HG03108 (cell line): ENCODE measurements around the gene FBH1.
A peak's percentile ranks its signal among the peaks of the same experiment; 100 is the strongest.
"Not testable (repeated sequence)": the region's sequence is repeated elsewhere in the genome, so short reads cannot be mapped to it uniquely, and the experiment has no call there.

Source experiments
- ATAC-seq: cut with Tn5 transposase; IDR thresholded peaks from one replicate; pipeline ENCODE4 v1.9.1; 2021; ENCODE audit warnings: moderate library complexity; ENCODE audit not compliant: unreplicated experiment

Gene FBH1

GRCh38 chr10:5902511-5903274, 12.7 kb downstream of the FBH1 start:
- no peak for ATAC-seq

GRCh38 chr10:5903563-5903962, 13.5 kb downstream of the FBH1 start:
- no peak for ATAC-seq

- peak; percentile 88 for ATAC-seq
Measured at GRCh38 chr10:5904227-5904626, 14.2 kb downstream of the FBH1 start.

GRCh38 chr10:5905854-5906507, 15.9 kb downstream of the FBH1 start:
- no peak for ATAC-seq

- no peak for ATAC-seq
Measured at GRCh38 chr10:5906651-5907050, 16.6 kb downstream of the FBH1 start.

- not testable (repeated sequence) for ATAC-seq
Measured at GRCh38 chr10:5908676-5909075, 18.6 kb downstream of the FBH1 start.

GRCh38 chr10:5910323-5911100, 20.5 kb downstream of the FBH1 start:
- no peak for ATAC-seq

GRCh38 chr10:5911670-5912069, 21.6 kb downstream of the FBH1 start:
- ATAC-seq: no peak

- ATAC-seq: no peak
Measured at GRCh38 chr10:5913736-5914135, 23.7 kb downstream of the FBH1 start.

GRCh38 chr10:5915451-5915850, 25.4 kb downstream of the FBH1 start:
- no peak for ATAC-seq

GRCh38 chr10:5917305-5917704, 27.3 kb downstream of the FBH1 start:
- ATAC-seq: no peak

GRCh38 chr10:5918763-5919162, 28.7 kb downstream of the FBH1 start:
- ATAC-seq: no peak

- ATAC-seq: no peak
Measured at GRCh38 chr10:5919568-5919967, 29.5 kb downstream of the FBH1 start.

GRCh38 chr10:5921746-5922145, 31.7 kb downstream of the FBH1 start:
- ATAC-seq: no peak

- no peak for ATAC-seq
Measured at GRCh38 chr10:5924889-5925288, 34.8 kb downstream of the FBH1 start.

- ATAC-seq: no peak
Measured at GRCh38 chr10:5927306-5927705, 37.3 kb downstream of the FBH1 start.

GRCh38 chr10:5929442-5929841, 39.4 kb downstream of the FBH1 start:
- ATAC-seq: no peak

- ATAC-seq: no peak
Measured at GRCh38 chr10:5930272-5930671, 40.2 kb downstream of the FBH1 start.

- no peak for ATAC-seq
Measured at GRCh38 chr10:5932345-5932744, 42.3 kb downstream of the FBH1 start.

- ATAC-seq: no peak
Measured at GRCh38 chr10:5933909-5934546, 44.0 kb downstream of the FBH1 start.

- ATAC-seq: no peak
Measured at GRCh38 chr10:5935628-5936027, 45.6 kb downstream of the FBH1 start.
